Neutrophil (primary cell): ENCODE data around the gene GAREM1.

Source experiments
- H3K27ac ChIP-seq: fragments of 200-600 bp; sonication (generic); 2 replicates; pipeline ENCODE4 v1.5.1; 2016; ENCODE audit warnings: mild to moderate bottlenecking, moderate library complexity
- H3K27me3 ChIP-seq: fragments of 200-600 bp; sonication (generic); 2 replicates; pipeline ENCODE4 v1.6.0; 2016; ENCODE audit warnings: mild to moderate bottlenecking
- H3K36me3 ChIP-seq: fragments of 200-600 bp; sonication (generic); 2 replicates; pipeline ENCODE4 v1.5.1; 2017
- H3K4me1 ChIP-seq, 2 experiments: fragments of 200-600 bp in 1 of 2; sonication (generic) in 1 of 2; 1 replicate in 1 of 2; 2 replicates in 1 of 2; pipeline versions ENCODE4 v1.5.1 to v1.6.1; 2013 to 2016; ENCODE audit warnings: low read depth in 1 of 2, low read length in 1 of 2, mild to moderate bottlenecking in 1 of 2, moderate library complexity in 1 of 2; ENCODE audit not compliant: control insufficient read depth in 1 of 2, insufficient read depth in 1 of 2
- H3K4me3 ChIP-seq, 2 experiments: fragments of 200-600 bp in 1 of 2; sonication (generic) in 1 of 2; 1 replicate in 1 of 2; 2 replicates in 1 of 2; pipeline ENCODE4 v1.5.1; 2013 to 2016; ENCODE audit warnings: low read depth in 1 of 2, low read length in 1 of 2, mild to moderate bottlenecking in 1 of 2, moderate library complexity in 1 of 2
- H3K9me3 ChIP-seq: fragments of 200-600 bp; sonication (generic); 2 replicates; pipeline ENCODE4 v1.5.1; 2016
- TF ChIP-seq, protein P1 (sequence below): fragments of 200-600 bp; sonication (generic); IDR thresholded peaks from 2 replicates; pipeline ENCODE4 v1.5.1; 2016; ENCODE audit warnings: antibody characterized with exemption

Gene GAREM1

DNA sequence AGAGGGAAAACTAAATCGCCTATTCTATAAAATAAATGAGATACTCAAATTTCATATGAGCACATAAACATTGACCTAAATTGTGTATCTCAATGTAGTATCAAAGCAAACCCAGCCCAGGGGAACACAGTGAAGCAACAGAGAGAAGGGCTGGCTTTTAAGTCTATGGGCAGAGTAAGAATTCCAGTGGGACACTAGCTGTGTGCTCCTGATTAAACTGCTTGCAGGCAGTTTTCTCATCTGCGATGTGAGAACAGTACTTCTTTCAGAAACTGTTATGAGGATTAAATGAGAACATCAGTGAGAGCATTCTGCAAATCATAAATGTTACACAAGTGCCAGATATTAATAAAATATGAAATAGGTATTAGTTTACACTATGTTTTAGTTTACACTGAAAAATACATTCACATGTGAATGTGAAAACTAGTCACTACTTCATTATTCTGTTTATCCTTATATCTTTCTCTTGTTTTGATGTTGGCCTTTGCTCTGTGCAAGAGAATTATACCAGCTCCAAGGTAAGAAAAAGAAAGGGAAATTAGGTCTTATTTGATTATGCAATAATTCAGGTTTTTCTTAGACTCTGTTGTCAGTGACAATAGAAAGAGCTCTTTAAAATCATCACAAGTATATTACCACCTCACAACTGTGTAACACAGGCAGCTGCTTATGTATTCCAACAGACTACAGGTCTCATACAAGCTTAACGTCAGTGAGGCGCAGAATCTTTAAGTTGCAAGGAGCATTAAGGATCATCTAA is 47.5 kb downstream of the GAREM1 start:
- Histone ChIP-seq H3K36me3 (no peaks in the 10 kb centered on the region), H3K4me3 (no peak overlapping the region), H3K27ac (no peak overlapping the region), H3K27me3 (no peaks in the 10 kb centered on the region), H3K4me1 (no peaks in the 10 kb centered on the region), H3K9me3 (no peaks in the 10 kb centered on the region)
- TF ChIP-seq, protein P1, sequence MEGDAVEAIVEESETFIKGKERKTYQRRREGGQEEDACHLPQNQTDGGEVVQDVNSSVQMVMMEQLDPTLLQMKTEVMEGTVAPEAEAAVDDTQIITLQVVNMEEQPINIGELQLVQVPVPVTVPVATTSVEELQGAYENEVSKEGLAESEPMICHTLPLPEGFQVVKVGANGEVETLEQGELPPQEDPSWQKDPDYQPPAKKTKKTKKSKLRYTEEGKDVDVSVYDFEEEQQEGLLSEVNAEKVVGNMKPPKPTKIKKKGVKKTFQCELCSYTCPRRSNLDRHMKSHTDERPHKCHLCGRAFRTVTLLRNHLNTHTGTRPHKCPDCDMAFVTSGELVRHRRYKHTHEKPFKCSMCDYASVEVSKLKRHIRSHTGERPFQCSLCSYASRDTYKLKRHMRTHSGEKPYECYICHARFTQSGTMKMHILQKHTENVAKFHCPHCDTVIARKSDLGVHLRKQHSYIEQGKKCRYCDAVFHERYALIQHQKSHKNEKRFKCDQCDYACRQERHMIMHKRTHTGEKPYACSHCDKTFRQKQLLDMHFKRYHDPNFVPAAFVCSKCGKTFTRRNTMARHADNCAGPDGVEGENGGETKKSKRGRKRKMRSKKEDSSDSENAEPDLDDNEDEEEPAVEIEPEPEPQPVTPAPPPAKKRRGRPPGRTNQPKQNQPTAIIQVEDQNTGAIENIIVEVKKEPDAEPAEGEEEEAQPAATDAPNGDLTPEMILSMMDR: no peak

DNA sequence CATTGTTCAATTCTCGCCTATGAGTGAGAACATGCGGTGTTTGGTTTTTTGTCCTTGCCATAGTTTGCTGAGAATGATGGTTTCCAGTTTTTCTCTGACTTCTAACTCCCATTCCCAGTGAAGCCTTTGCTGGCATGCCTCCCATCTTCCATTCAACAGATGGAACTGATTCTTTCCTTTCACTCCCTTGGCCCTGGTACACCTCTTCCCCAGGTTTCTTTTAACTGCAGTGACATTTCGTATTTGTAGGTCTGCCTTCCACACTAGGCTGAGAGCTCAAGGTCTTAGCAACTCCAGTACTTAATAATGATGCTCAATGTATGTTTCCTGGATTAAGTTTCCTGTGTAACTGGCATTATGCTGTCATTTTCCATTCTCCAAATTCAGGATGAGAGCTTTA is 48.5 kb downstream of the GAREM1 start:
- H3K27ac ChIP-seq: no peak overlapping the region
- H3K4me3 ChIP-seq: no peak overlapping the region

DNA sequence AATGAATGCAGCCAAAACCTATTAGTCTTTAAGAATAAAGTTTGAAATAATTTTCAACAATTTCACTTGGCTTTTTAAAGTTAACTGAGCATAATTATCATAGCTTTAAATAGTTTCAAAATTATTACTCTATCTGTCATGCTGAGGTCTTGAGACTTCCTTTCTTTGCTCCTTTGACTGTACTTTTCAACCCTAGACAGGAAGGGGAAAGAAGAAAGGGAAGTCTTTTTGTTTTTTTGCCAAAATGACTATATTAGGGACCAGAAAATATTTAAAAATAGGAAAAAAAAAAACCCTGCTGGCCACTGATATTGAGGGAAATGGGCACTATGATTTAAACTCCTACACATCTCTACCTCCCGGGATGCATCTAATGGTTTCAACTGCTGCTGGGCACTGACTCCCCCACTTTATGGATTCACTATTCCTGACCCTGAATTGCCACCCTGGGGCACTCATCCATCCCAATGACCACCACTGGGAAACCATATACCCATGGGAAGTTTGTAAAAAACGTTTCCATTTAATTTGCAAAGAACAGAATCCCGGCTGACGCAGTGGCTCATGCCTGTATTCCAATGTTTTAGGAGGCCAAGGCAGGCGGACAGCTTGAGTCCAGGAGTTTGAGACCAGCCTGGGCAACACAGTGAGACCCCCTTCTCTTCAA is 50.5 kb downstream of the GAREM1 start:
- H3K36me3 ChIP-seq: no peaks in the 10 kb centered on the region
- no peak overlapping the region for H3K4me3 ChIP-seq
- TF ChIP-seq, protein P1: no peak
- no peak overlapping the region for H3K27ac ChIP-seq
- H3K27me3 ChIP-seq: no peaks in the 10 kb centered on the region
- H3K4me1 ChIP-seq: no peaks in the 10 kb centered on the region
- H3K9me3 ChIP-seq: no peaks in the 10 kb centered on the region

More for the DNA sequence above, 48.5 kb downstream of the GAREM1 start:
- no peaks in the 10 kb centered on the region for H3K9me3 ChIP-seq
- H3K27me3 ChIP-seq: no peaks in the 10 kb centered on the region
- TF ChIP-seq, protein P1: no peak
- H3K36me3 ChIP-seq: no peaks in the 10 kb centered on the region
- no peaks in the 10 kb centered on the region for H3K4me1 ChIP-seq

DNA sequence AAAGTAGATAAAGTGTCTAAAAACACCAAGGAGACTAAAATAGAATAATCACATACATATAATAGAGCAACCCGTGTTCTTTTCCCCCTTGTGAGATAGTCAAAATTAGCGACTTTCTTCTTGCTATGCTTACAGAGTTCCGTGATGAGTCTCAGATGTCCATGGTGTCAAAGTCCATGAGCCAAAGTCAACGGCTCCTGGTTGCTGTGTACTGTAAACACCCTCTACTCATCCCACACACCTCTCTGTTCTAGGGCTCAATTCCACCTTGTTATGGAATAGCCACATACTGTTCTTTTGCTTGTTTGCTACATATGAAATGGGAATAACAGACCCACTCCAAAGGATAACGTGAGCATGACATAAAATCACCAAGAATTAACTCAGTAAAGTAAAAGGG is 52.5 kb downstream of the GAREM1 start:
- Histone ChIP-seq H3K27me3 (no peaks in the 10 kb centered on the region), H3K27ac (no peak overlapping the region), H3K36me3 (no peaks in the 10 kb centered on the region), H3K4me1 (no peaks in the 10 kb centered on the region), H3K9me3 (no peaks in the 10 kb centered on the region), H3K4me3 (no peak overlapping the region)
- TF ChIP-seq, protein P1: no peak

DNA sequence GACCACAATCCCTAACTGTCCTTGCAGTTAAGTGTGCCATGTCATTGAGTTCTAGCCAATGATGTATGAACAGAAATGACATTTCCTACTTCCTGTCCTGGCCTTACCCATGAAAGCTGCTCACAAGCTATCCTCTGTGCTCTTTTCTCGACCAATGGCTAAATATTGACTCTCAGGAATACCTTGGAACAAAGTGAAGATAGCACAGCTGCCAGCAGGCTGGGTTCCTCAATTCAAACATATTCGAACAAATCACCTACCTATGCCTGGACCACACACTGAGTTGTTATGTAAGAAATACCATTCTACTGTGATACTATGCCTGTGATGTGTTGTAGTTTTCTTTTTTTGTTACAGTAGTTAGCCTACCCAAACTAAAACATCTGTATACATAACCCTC is 65.1 kb downstream of the GAREM1 start:
- TF ChIP-seq, protein P1: no peak
- no peaks in the 10 kb centered on the region for H3K9me3 ChIP-seq
- H3K27ac ChIP-seq: no peak overlapping the region
- H3K36me3 ChIP-seq: no peaks in the 10 kb centered on the region
- H3K27me3 ChIP-seq: no peaks in the 10 kb centered on the region
- H3K4me3 ChIP-seq: no peak overlapping the region
- H3K4me1 ChIP-seq: no peaks in the 10 kb centered on the region
